Stimulated activated CD8-positive, alpha-beta memory T cell treated with anti-CD3 and anti-CD28 coated beads, Interleukin-7, amount 100 ng/mL, for 48 hours (primary cell): ENCODE measurements around the gene PPP4R3A.
"Not testable (repeated sequence)": the region's sequence is repeated elsewhere in the genome, so short reads cannot be mapped to it uniquely, and the experiment has no call there.

Experiments
- DNase-seq, 2 donors: peaks; one replicate each; pipeline ENCODE4 v3.0.0-alpha.2; 2020; ENCODE audit warnings: low read depth in 1 of 2; ENCODE audit errors: extremely low read depth in 1 of 2

The PPP4R3A gene

DNA sequence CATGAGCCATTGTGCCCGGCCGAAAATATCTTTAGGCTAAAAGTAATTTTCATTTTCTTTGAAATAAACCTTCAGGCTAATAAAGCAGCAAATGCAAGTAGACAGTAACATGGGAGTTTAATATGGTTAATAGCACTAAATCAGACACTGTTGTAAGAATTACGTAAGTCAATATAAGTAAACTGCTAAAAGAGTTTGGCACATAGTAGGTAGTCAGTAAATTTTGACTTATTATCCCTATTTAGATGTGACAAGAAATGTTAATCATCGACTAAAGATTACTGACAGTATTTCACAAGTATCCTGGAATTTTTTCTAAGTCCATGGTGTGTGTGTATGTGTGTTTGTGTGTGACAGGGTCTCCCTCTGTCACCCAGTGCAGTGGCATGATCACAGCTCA is 3.9 kb downstream of the PPP4R3A start:
- no peak for DNase-seq

DNA sequence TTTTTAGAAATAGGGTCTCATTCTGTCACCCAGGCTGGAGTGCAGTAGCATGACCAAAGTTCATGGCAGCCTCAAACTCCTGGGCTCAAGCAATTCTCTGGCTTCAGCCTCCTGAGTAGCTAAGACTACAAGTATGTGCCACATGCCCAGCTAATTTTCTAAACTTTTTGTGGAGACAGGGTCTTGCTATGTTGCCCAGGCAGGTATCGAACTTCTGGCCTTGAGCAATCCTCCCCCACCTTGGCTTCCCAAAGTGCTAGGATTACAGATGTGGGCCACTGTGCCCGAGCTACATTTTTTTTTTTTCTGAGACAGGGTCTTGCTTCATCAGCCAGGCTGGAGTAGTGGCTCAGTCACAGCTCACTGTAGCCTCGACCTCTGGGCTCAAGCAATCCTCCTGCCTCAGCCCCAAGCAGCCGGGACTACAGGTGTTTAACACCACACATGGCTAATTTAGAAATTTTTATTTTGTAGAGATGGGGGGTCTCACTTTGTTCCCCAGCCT is 7.1 kb downstream of the PPP4R3A start:
- no peak for DNase-seq

DNA sequence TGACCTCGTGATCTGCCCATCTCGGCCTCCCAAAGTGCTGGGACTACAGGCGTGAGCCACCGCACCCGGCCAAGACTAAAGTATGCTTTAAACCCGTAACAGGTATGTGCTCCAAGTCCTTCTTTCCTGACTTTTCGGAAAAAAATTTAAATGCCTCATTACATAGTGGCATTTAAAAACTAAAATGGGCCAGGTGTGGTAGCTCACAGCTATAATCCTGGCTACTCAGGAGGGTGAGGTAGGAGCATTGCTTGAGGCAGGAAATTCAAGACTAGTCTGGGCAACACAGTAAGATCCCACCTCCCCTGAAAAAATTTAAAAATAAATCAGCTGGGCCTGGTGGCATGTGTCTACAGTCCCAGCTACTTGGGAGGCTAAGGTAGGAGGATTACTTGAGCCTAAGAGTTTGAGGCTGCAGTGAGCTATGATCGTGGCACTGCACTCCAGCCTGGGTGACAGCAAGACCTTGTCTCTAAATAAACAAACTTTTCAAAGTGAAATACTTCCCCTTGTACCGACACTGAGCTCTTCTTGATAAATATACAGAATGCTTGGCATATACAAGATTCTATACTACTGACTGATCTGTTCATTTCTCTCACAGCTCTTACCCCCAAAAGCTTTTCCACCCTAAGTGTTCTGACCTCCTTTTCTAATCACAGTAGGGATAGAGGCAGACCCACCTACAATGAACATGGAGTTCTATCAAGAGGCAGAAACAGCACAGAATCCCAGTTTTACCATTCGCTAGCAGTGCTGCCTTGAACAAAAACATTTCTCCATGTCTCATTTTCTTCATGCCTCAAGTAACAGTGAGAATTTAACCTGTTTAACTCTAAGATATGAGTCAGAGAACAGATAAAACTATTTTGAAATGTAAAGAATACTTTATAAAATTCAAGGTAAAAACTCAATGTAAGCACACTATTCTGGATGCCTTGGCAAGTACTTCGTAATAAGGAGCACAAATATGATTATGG is 7.9 kb downstream of the PPP4R3A start:
- no peak for DNase-seq

DNA sequence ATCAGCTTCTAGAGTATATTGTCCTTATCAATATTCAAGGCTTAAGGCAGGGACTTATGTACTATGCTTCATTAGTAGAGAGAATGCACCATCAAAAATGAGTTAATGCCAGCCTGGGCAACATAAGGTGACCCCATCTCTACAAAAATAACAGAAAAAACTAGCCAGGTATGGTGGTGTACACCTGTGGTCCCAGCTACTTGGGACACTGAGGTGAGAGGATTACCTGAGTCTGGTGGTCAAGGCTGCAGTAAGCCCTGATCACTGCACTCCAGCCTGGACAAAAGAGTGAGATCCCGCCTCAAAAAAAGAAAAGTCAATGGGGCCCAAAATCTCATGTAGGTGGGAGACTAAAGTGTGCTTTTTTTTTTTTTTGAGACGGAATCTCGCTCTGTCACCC is 8.8 kb downstream of the PPP4R3A start:
- DNase-seq, result no peak

DNA sequence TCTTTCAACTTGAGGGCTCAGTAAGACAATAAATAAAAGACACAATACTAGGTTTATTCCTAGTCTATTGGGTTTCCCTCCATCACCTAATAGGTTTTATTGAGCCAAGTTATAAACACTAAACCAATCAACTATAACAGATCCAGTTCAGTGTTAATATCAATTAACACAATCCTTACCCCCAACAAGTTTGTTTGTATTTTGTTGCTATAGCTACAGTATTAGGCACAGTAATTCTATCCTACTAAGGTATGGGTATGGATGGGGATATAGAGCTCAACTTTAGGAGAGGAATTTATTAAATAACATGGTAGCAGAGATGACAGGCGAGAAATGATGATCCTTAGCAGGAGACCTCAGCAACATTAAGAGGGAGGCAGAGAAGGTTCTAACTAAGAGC is 13.3 kb downstream of the PPP4R3A start:
- no peak for DNase-seq

DNA sequence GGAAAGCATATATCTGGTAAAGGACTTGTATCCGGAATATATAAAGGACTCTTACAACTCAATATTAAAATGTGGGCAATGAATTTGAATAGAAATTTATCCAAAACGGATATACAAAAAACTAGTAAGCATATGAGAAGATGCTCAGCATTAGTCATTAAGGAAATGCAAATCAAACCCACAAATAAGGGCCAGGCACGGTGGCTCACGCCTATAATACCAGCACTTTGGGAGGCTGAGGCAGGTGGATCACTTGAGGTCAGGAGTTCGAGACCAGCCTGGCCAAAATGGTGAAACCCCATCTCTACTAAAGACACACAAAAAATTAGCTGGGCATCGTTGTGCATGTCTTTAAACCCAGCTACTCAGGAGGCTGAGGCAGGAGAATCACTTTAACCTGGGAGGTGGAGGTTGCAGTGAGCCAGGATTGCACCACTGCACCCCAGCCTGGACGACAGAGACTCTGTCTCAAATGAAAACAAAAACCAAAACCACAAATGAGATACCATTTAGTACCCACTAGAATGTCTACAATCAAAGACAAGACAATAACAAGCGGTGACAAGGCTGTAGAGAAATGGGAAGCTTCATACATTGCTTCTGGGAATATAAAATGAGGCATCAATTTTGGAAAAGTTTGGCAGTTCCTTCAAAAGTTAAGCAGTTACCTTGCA is 15.6 kb downstream of the PPP4R3A start:
- DNase-seq, result not testable (repeated sequence)

DNA sequence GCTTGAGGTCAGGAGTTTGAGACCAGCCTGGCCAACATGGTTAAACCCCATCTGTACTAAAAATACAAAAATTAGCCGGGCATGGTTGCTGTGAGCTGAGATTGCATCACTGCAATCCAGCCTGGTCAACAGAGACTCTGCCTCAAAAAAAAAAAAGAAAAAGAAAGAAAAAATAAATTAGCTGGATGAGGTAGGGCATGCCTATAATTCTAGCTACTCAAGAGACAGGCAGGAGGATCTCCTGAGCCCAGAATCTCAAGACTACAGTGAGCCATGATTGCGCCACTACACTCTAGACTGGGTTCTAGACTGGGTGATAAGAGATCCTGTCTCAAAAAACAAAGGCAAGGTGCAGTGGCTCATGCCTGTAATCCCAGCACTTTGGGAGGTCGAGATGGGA is 16.9 kb downstream of the PPP4R3A start:
- DNase-seq, result no peak

DNA sequence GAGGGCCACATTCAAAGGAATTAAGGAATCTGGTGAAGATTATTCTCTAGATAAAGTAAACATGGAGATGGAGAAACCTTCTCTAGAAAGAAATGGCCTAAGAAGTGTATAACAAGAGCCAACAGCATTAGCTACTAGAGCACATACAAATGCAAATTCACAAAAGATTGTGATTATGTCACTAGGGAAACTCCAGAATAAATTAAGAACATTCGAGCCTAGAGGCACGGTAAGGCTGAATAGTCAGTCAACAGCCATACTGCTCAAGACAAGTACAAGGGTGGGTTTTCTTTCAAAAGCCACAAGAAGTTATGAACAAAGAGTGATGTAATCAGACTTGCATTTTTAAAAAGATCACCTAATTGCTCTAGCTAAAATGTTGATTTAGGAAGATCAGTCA is 25.4 kb downstream of the PPP4R3A start:
- DNase-seq, result no peak

DNA sequence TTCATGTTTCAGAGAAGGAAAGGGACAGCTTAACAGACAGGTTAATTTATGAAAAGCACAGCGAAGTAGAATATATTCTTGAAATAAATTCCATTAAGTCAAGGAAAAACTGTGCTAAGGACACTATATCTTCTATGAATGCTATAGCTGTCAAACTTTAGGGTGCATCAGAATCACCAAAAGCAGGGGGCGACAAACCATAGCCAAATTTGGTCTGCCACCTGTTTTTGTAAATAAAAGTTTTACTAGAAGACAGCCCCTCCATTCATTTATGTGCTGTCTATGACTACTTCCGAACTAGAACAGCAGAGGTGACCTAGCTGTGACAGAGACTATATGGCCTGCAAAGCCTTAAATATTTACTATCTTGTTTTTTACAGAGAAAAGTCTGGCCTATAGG is 25.9 kb downstream of the PPP4R3A start:
- DNase-seq, result no peak

DNA sequence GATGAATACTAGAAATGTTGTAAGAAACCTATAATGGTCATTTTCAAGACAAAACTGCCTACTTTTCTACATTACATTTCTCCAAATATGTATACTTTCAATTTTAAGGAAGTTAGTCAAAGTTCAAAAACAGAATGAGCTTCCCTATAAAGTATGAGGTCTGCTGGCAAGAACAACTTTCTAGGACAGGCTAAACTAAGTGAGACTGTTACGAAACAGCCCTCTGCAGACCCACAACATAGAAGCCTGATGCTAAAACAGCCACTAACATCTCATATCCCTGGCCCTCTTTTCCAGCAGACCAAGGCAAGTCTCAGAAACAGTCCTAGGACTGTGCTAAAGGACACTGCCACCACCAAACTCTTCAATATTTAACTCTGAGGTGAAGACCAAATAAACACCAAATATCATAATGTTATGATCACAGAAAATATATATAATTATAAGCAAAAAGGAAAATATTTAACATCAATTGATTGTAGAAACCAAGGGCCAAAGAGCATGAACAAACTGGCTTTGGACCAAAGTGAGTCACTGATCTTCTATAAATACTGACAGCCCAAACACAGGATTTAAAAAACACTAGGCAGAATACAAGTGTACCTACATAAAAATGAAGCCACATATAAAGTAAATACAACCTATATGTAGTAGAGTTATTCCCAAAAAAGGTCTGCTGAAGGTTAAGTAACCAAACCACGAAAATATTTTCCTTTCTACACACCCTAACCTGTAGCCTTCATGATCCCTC is 27.7 kb downstream of the PPP4R3A start:
- no peak for DNase-seq

DNA sequence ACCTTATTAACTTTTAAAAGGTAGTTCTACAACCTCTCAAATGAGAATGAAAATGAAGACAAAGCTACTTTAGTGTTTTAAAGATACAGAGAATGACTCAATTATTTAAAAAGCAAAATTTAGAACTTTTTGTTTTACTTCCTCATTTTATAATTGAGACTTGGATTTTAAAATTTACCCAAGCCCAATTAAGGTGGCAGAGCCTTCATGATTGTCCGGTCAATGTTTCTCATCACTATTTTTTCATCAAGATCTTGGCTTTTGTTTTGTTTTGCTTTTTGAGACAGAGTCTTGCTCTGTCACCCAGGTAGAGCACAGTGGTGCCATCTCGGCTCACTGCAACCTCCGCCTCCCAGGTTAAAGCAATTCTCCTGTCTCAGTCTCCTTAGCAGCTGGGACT is 32.7 kb downstream of the PPP4R3A start:
- DNase-seq, result no peak

DNA sequence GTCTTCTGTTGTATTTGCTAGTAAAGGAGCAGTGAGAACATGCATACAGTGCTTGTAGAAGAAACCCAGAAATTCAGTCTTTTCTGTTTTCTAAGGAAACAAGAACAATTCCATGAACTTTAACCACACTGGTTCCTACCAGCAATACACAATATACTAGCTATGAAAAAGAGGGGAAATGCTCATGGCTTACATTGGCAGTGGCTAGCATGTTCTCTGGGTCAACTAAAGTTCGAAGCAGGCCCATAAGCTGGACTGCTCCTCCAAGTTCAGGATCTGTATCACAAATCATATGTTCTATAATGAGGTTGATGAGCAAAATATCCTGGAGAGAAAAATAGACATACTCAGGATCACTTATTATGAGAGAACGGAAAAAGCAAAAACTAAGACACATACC is 37.1 kb downstream of the PPP4R3A start:
- no peak for DNase-seq

DNA sequence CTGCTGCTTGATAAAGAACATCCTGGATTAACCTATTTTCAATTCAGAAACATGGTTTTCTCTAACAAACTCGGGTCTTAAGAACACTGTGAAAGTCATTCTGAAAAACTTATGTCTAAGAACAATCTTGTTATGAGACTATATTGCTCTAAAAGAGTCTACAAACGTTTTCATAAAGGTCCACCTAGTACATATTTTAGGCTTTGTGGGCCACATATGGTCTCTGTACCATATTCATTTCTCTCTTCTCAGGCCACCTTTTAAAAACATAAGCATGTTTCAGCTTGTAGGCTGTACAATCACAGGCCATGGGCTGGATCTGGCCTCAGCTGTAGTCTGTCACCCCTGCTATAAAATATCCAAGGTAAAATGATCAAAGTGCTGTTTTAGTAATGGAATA is 39.9 kb downstream of the PPP4R3A start:
- no peak for DNase-seq

DNA sequence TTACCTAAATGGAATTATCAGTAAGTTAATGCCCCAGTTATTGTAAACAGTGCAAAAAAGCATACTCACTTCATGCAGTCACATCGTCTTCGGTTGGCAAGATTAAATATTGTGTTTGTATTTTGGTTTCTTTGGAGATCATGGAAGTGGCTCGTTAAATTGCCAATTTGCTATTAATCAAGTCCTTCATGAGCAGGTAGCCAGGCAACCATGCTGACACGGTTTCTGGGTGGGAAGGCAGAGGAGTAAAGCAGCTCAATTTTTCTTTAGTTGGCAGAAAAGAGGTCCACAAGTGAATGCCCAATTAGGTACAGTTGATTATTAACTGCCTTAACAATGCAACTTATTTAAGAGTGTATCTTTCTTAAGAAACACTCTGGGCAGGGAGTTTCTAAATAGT is 43.9 kb downstream of the PPP4R3A start:
- DNase-seq, result no peak

DNA sequence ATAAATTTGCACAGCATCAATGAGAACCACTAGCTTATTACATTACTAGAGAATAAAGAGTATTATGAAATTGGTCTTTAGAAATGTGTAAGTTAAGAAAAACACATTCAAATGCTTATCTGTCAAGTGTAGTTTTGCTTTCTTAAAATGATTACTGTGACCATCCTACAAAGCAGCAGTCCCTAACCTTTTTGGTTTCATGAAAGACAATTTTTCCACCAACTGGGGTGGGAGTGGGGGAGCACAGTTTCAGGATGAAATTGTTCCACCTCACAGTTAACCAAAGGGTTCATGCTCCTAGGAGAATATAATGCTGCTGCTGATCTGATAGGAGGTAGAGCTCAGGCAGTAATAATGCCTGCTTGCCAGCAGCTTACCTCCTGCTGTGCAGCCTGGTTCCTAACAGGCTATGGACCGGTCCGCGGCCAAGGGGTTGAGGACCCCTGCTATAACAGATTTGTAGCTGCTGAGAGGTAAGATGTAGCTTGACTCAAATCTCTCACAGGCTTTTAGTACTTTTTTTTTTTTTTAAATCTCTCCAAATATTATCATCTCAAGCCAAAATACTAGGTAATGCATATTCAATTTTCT is 45.4 kb downstream of the PPP4R3A start:
- DNase-seq, result no peak

DNA sequence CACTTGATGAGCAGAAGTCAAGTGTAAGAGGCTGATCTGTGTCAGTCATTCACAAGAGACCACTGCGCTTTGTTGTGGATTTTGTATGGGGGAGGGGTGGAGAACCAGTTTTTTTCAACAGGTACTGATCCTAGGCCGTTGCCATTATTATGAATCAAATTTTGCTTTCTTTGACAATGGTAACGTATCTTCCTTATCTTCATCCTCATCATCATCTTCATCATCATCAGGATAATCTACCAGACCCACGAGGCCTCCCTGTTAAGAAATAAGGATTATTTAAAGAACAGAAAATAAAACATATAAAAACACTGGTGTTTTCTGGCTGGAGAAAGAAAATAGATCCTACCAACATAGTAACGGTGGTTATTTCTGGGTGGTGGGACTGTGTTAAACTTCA is 51.5 kb downstream of the PPP4R3A start:
- no peak for DNase-seq

DNA sequence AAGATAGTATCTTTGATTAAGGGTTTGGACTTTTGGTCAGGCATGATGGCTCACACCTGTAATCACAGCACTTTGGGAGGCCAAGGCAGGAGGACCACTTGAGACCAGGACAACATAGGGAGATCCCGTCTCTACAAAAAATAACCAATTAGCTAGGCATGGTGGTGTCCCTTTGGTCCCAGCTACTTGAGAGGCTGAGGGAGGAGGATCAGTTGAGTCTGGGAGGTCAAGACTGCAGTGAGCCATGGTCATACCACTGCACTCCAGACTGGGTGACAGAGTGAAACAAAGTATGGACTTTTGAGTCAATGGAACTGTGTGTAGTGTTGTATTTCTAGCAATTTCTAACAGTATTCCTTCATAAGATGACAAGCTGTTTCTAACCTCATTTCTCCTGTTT is 53.8 kb downstream of the PPP4R3A start:
- no peak for DNase-seq

DNA sequence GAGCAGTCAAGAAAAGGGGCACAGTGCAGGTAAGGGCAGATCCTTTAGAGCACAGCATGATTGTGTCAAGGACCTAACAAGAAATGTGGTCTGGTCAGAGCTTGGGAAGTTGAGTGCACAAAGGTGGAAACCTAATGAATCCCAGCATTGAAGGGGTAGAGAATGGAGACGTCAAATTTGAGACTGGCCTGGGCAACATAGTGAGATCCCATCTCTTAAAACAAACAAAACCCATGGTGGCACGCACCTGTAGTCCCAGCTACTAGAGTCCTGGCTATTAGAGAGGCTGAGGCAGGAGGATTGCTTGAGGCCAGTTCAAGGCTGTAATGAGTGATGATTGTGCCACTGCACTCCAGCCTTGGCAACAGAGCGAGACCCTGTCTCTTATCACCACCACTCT is 55.5 kb downstream of the PPP4R3A start:
- DNase-seq, result no peak

DNA sequence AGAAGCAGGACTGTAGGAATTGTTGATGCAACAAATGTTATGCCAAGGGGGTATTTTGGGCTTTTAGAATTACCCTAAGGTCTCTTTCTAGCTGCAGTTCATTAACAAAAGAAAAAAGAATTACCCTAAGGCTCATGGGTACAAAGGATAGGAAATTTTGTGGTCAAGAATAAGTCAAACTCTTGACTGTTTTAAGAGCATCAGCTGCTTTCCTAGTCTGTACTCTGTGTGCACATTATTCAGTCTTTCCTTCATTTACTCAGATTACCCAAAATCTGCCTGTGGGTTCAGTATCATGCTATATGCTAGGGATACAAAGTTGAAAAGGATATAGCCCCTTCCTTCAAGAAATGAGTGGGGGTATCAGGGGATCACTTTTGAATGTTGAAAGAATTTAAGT is 56.0 kb downstream of the PPP4R3A start:
- no peak for DNase-seq

DNA sequence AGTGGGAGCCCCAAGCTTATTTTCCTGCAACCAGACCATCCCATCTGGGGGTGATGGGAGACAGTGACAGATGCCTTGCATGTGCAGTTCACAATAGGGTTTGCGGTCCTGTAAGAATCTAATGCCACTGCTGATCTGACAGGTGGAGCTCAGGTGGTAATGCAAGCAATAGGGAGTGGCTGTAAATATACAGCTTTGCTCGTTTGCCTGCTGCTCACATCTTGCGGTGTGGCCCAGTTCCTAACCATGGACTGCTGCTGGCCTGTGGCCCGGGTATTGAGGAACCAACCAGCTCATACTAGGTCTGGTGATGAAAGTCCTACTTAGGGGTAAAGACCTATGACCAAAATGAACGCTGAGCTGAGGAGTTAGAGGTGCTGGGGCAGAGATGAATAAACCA is 56.4 kb downstream of the PPP4R3A start:
- DNase-seq, result no peak
